HepG2 (cell line): Measurements from ENCODE around the gene KLHL28.

Experiments
- ATF1 ChIP-seq: IDR thresholded peaks from 2 replicates; pipeline ENCODE4 v1.6.1; 2016; ENCODE audit warnings: mild to moderate bottlenecking, control low read depth
- CHCHD3 ChIP-seq: sonication (generic); formaldehyde crosslinking; IDR thresholded peaks from 2 replicates; pipeline ENCODE4 v1.8.0; 2022; ENCODE audit warnings: mild to moderate bottlenecking, missing genetic modification reagents, moderate library complexity
- CHD2 ChIP-seq: IDR thresholded peaks from 2 replicates; pipeline ENCODE4 v1.6.1; 2011; ENCODE audit warnings: low read depth, low read length, improper control_type of control experiment
- ELF1 ChIP-seq: sonication (generic); formaldehyde crosslinking; IDR thresholded peaks from 2 replicates; pipeline ENCODE4 v1.4.0; 2020; ENCODE audit warnings: missing genetic modification reagents
- EP300 ChIP-seq, 3 experiments: sonication (generic) in 1 of 3; formaldehyde crosslinking in 1 of 3; IDR thresholded peaks; 2 replicates each; pipeline versions ENCODE4 v1.5.1 to v1.6.1; 2011 to 2020; ENCODE audit warnings: low read depth in 2 of 3, low read length in 2 of 3, borderline replicate concordance in 1 of 3, improper control_type of control experiment in 1 of 3, mild to moderate bottlenecking in 1 of 3, missing genetic modification reagents in 1 of 3, moderate library complexity in 1 of 3
- JUND ChIP-seq: sonication (generic); formaldehyde crosslinking; IDR thresholded peaks from 2 replicates; pipeline ENCODE4 v1.8.0; 2022; ENCODE audit warnings: mild to moderate bottlenecking, missing genetic modification reagents
- POLR2AphosphoS5 ChIP-seq: IDR thresholded peaks from 2 replicates; pipeline ENCODE4 v1.6.1; 2012; ENCODE audit warnings: low read depth, low read length
- ZBTB8A ChIP-seq: sonication (generic); formaldehyde crosslinking; IDR thresholded peaks from 2 replicates; pipeline ENCODE4 v1.4.0; 2020; ENCODE audit warnings: mild to moderate bottlenecking, low read depth, missing genetic modification reagents, borderline replicate concordance
- ZMYM4 ChIP-seq: sonication (generic); formaldehyde crosslinking; IDR thresholded peaks from 2 replicates; pipeline ENCODE4 v1.8.1; 2023; ENCODE audit warnings: mild to moderate bottlenecking, missing genetic modification reagents
- ZSCAN29 ChIP-seq: sonication (generic); formaldehyde crosslinking; conservative IDR thresholded peaks from 2 replicates; pipeline ENCODE4 v1.4.0; 2020; ENCODE audit warnings: mild to moderate bottlenecking, missing genetic modification reagents
- TF ChIP-seq, protein P1 (sequence below): sonication (generic); formaldehyde crosslinking; IDR thresholded peaks from 2 replicates; pipeline ENCODE4 v1.5.0; 2020; ENCODE audit warnings: mild to moderate bottlenecking, missing genetic modification reagents, moderate library complexity
- TF ChIP-seq, protein P2 (sequence below): sonication (generic); formaldehyde crosslinking; IDR thresholded peaks from 2 replicates; pipeline ENCODE4 v1.4.0; 2020; ENCODE audit warnings: mild to moderate bottlenecking, missing genetic modification reagents, borderline replicate concordance
- TF ChIP-seq, protein P3 (sequence below): sonication (generic); formaldehyde crosslinking; IDR thresholded peaks from 2 replicates; pipeline ENCODE4 v1.8.1; 2022; ENCODE audit warnings: low read depth, mild to moderate bottlenecking, missing genetic modification reagents

DNA sequence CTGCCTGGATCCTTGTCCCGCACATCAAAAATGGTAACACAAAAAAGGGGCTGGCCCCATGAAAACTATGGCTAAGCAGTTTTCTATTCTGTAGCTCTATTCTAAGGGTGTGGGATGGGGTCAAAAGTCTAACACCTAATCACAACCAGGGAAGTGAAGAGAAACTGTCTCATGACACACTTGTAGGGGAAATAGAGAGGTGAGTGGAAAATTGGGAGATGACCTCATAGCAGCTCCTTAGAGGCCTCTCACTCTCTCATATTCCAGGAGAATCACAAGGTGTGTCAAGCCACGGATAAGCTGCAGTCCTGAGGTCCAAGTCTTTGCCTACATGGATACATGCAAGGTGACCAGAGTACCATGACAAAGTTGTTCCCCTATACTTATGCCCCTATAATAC is 10.7 kb downstream of the KLHL28 start:
- no peak for TF ChIP-seq ATF1 (CRISPR knock-in tag)
- TF ChIP-seq, protein P1, sequence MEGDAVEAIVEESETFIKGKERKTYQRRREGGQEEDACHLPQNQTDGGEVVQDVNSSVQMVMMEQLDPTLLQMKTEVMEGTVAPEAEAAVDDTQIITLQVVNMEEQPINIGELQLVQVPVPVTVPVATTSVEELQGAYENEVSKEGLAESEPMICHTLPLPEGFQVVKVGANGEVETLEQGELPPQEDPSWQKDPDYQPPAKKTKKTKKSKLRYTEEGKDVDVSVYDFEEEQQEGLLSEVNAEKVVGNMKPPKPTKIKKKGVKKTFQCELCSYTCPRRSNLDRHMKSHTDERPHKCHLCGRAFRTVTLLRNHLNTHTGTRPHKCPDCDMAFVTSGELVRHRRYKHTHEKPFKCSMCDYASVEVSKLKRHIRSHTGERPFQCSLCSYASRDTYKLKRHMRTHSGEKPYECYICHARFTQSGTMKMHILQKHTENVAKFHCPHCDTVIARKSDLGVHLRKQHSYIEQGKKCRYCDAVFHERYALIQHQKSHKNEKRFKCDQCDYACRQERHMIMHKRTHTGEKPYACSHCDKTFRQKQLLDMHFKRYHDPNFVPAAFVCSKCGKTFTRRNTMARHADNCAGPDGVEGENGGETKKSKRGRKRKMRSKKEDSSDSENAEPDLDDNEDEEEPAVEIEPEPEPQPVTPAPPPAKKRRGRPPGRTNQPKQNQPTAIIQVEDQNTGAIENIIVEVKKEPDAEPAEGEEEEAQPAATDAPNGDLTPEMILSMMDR (CRISPR knock-in tag), result no peak
- TF ChIP-seq JUND, result no peak
- TF ChIP-seq CHCHD3, result no peak
- no peak for TF ChIP-seq ZMYM4 (CRISPR knock-in tag)
- TF ChIP-seq EP300 (IDR thresholded peaks at IDR 0.05; ENCODE audit: low read depth in 2 of 2, low read length in 2 of 2), result no peak
- TF ChIP-seq EP300 (CRISPR knock-in tag; IDR thresholded peaks at IDR 0.05; ENCODE audit: borderline replicate concordance), result no peak
- no peak for TF ChIP-seq CHD2
- TF ChIP-seq, protein P2, sequence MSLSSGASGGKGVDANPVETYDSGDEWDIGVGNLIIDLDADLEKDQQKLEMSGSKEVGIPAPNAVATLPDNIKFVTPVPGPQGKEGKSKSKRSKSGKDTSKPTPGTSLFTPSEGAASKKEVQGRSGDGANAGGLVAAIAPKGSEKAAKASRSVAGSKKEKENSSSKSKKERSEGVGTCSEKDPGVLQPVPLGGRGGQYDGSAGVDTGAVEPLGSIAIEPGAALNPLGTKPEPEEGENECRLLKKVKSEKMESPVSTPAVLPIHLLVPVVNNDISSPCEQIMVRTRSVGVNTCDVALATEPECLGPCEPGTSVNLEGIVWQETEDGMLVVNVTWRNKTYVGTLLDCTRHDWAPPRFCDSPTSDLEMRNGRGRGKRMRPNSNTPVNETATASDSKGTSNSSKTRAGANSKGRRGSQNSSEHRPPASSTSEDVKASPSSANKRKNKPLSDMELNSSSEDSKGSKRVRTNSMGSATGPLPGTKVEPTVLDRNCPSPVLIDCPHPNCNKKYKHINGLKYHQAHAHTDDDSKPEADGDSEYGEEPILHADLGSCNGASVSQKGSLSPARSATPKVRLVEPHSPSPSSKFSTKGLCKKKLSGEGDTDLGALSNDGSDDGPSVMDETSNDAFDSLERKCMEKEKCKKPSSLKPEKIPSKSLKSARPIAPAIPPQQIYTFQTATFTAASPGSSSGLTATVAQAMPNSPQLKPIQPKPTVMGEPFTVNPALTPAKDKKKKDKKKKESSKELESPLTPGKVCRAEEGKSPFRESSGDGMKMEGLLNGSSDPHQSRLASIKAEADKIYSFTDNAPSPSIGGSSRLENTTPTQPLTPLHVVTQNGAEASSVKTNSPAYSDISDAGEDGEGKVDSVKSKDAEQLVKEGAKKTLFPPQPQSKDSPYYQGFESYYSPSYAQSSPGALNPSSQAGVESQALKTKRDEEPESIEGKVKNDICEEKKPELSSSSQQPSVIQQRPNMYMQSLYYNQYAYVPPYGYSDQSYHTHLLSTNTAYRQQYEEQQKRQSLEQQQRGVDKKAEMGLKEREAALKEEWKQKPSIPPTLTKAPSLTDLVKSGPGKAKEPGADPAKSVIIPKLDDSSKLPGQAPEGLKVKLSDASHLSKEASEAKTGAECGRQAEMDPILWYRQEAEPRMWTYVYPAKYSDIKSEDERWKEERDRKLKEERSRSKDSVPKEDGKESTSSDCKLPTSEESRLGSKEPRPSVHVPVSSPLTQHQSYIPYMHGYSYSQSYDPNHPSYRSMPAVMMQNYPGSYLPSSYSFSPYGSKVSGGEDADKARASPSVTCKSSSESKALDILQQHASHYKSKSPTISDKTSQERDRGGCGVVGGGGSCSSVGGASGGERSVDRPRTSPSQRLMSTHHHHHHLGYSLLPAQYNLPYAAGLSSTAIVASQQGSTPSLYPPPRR, result no peak
- TF ChIP-seq ELF1 (CRISPR knock-in tag), result no peak
- TF ChIP-seq POLR2AphosphoS5, result no peak
- TF ChIP-seq ZSCAN29 (CRISPR knock-in tag), result no peak
- TF ChIP-seq ZBTB8A (CRISPR knock-in tag), result no peak
- TF ChIP-seq, protein P3, sequence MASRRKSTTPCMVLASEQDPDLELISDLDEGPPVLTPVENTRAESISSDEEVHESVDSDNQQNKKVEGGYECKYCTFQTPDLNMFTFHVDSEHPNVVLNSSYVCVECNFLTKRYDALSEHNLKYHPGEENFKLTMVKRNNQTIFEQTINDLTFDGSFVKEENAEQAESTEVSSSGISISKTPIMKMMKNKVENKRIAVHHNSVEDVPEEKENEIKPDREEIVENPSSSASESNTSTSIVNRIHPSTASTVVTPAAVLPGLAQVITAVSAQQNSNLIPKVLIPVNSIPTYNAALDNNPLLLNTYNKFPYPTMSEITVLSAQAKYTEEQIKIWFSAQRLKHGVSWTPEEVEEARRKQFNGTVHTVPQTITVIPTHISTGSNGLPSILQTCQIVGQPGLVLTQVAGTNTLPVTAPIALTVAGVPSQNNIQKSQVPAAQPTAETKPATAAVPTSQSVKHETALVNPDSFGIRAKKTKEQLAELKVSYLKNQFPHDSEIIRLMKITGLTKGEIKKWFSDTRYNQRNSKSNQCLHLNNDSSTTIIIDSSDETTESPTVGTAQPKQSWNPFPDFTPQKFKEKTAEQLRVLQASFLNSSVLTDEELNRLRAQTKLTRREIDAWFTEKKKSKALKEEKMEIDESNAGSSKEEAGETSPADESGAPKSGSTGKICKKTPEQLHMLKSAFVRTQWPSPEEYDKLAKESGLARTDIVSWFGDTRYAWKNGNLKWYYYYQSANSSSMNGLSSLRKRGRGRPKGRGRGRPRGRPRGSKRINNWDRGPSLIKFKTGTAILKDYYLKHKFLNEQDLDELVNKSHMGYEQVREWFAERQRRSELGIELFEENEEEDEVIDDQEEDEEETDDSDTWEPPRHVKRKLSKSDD (CRISPR knock-in tag), result no peak
